Measurements from ENCODE around the gene NAP1L1.

DNA sequence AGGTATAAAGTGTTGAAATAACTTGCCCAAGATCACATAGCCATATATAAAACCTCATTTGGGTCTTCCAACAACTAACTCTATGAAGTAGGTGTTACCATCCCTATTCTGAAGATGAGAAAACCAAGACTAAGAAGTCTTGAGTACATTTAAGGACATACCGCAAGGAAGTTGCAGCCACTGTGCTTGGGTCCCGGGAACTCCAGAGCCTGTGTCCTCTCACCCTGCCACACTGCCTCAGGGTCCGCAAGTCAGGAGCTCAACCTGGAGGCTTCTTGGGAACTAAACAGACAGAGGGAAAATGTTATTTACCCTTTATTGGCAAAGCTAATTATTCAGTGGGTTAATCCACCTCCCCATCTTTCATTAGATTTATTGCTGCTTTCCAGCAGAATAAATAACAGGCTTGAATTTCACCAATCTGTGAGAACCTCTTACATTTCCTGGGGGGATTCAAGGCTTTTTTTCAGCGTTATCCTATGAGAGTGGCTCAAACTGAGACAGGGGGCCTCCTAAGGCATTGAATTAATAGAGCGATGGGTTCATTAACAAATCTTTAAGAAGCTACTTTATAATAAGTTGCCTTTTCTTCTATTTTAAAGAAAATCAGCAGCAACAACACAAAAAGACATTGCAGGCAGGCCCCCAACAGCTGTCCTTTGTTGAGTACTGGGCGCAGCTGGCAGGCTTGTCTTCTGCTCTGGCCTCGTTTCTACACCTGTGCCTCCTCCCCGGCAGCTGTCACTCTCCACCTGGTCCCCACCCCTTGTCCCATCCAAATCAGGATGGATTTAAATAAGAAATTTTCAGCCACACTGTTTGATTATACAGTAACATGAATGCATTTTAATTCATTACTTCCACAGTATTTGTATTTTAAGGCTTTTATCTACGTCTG, 78.2 kb downstream of the NAP1L1 start:
- TF ChIP-seq, protein P1, sequence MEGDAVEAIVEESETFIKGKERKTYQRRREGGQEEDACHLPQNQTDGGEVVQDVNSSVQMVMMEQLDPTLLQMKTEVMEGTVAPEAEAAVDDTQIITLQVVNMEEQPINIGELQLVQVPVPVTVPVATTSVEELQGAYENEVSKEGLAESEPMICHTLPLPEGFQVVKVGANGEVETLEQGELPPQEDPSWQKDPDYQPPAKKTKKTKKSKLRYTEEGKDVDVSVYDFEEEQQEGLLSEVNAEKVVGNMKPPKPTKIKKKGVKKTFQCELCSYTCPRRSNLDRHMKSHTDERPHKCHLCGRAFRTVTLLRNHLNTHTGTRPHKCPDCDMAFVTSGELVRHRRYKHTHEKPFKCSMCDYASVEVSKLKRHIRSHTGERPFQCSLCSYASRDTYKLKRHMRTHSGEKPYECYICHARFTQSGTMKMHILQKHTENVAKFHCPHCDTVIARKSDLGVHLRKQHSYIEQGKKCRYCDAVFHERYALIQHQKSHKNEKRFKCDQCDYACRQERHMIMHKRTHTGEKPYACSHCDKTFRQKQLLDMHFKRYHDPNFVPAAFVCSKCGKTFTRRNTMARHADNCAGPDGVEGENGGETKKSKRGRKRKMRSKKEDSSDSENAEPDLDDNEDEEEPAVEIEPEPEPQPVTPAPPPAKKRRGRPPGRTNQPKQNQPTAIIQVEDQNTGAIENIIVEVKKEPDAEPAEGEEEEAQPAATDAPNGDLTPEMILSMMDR (IDR thresholded peaks at IDR 0.05), result no peak
- no peak for TF ChIP-seq POLR2A (IDR thresholded peaks at IDR 0.05)
- TF ChIP-seq POLR2AphosphoS5 (IDR thresholded peaks at IDR 0.05), result no peak
